SK-N-MC (cell line): Measurements from ENCODE around the gene TDRD12.

ENCODE experiments used
- EZH2 ChIP-seq: fragments of 200-600 bp; sonication (generic); IDR thresholded peaks from one replicate; pipeline ENCODE4 v1.6.1; 2017; ENCODE audit warnings: antibody characterized with exemption
- FOXP2 ChIP-seq: optimal IDR thresholded peaks from 2 replicates; pipeline ENCODE3; 2011; ENCODE audit warnings: mild to moderate bottlenecking, moderate library complexity; ENCODE audit not compliant: insufficient read depth; ENCODE audit errors: extremely low read length, control extremely low read depth
- POLR2AphosphoS5 ChIP-seq: IDR thresholded peaks from 2 replicates; pipeline ENCODE4 v1.6.1; 2012; ENCODE audit warnings: mild to moderate bottlenecking, low read depth, low read length, borderline replicate concordance

DNA sequence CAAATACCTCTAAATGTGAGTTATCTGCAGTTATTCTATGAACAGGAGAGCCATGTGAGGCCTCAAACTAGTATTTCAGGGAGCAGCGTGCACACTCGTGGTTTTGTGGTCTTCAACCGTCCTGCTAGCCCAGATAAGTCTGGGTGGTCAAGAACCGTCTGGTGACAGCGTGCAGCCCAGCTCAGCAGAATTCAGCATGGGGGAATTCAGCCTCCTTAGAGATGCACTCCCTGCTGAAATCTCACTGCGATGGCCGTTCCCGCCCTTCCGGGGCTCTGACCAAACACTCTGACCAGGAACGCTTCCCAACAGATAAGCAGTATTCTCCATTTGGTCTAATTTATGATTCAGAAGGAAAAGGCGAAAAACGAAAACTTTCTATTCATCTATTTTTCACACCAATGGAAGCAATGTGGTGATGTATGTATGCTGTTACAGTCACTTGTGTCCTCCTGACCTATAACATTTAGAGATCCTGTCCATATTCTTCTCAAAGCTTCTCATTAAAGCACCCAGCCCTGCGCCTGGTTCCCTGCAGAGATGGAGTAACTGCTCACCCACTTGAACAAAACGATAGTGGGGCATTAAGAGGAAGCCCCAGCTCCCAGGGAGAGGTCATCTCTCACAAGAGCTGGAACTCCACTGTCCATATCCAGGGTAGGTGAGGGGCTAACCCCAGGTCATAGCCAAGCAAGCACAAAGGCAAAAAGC is 47.5 kb upstream of the TDRD12 start:
- TF ChIP-seq EZH2 = no peak
- TF ChIP-seq POLR2AphosphoS5 = no peak
- TF ChIP-seq FOXP2 = no peak
